ENCODE data around the gene NCKAP1. TPM values are rescaled to one million over a fixed set of nuclear protein-coding genes. Genes with fewer than 3 reads are reported as not detected.

NCKAP1 gene, protein sequence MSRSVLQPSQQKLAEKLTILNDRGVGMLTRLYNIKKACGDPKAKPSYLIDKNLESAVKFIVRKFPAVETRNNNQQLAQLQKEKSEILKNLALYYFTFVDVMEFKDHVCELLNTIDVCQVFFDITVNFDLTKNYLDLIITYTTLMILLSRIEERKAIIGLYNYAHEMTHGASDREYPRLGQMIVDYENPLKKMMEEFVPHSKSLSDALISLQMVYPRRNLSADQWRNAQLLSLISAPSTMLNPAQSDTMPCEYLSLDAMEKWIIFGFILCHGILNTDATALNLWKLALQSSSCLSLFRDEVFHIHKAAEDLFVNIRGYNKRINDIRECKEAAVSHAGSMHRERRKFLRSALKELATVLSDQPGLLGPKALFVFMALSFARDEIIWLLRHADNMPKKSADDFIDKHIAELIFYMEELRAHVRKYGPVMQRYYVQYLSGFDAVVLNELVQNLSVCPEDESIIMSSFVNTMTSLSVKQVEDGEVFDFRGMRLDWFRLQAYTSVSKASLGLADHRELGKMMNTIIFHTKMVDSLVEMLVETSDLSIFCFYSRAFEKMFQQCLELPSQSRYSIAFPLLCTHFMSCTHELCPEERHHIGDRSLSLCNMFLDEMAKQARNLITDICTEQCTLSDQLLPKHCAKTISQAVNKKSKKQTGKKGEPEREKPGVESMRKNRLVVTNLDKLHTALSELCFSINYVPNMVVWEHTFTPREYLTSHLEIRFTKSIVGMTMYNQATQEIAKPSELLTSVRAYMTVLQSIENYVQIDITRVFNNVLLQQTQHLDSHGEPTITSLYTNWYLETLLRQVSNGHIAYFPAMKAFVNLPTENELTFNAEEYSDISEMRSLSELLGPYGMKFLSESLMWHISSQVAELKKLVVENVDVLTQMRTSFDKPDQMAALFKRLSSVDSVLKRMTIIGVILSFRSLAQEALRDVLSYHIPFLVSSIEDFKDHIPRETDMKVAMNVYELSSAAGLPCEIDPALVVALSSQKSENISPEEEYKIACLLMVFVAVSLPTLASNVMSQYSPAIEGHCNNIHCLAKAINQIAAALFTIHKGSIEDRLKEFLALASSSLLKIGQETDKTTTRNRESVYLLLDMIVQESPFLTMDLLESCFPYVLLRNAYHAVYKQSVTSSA
- total RNA-seq (2012; rRNA removed) (160 and 188 TPM in 2 replicates), polyA plus RNA-seq (2012; rRNA removed) (63.5 and 91.1 TPM in 2 replicates), Bru-seq, nascent RNA (percentile 94 among the genes with signal in this experiment), BruChase-seq, experiment 1, labeled RNA remaining after a 6-hour chase (percentile 87 among the genes with signal in this experiment), BruChase-seq, experiment 2, labeled RNA remaining after a 2-hour chase (percentile 91 among the genes with signal in this experiment)
- 14.3 and 16.6 TPM in 2 replicates for polyA plus RNA-seq (2012; cell fraction: cytosol; rRNA removed)
- 5.6 and 63.7 TPM in 2 replicates for polyA plus RNA-seq (2012; cell fraction: nucleus; rRNA removed; ENCODE audit: low replicate concordance)
- long read RNA-seq, full-length matches to known transcripts: 183 of 212 reads
- long read RNA-seq, partial matches to known transcripts: 18 of 212 reads
- long read RNA-seq, other reads (novel, unspliced or antisense): 11 of 212 reads

DNA sequence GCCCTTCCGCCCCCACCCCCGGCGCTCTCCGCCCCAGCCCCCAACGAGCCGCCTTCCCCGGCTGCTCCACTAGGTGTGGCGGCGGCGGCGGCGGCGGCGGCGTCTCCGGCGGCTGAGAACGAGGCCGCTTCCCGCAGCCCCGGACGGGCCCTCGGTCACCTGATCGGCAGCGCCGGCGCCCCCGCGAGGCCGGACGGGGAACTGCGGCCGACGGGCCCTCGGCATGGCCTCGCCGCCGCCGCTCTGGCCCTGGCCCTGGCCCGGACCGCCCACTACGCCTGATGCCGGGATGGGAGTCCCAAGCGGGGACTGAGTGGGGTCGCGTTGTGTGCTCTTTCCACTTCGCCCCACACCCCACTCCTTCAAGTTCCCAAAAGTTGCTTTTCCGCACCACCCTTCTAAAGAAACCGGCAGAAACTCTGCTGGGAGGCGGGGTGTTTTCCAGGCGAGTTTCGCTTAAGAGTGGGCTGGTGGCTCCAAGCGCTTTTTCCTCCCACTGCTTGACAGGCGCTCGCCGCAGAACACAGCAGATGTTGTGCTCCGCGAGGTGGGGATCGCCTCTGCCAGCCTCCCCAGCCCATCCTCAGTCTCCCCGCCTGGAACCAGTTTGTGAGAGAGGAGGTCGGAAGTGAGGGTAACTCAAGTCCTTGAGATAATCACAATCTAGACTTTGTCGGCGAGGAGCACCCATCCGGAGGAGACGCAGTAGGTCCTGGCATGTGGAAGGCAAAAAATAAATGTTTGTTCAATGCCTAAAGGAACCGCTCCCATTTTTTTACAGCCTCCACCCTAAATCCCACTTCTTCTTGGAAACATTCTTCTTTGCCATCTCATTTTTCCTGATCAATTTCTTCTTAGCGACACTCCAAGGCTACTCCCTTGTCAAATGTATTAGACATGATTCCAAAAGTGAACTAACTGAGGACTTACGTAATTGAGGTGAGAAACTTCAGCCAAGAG is at the start of gene NCKAP1:
Gene NCKAP1, minus strand, starts transcription at position 117 of the 960 bp plus-strand sequence. CDS start 358 bp downstream, outside the sequence.
- POLR2A ChIA-PET (ENCODE audit: unreplicated experiment): no interaction called here
- Histone ChIP-seq H3K56ac (ENCODE audit: extremely low read depth, insufficient read depth, low read length) (peak within 1 kb of the TSS; percentile 83), H3K27ac (ENCODE audit: insufficient read depth, low read length) (peak within 1 kb of the TSS; percentile 99), H3K4ac (ENCODE audit: low read depth, low read length) (peak within 1 kb of the TSS; percentile 79), H3K4me3 (ENCODE audit: insufficient read depth, low read depth, low read length) (peak within 1 kb of the TSS; percentile 97), H3K18ac (ENCODE audit: low read depth, low read length) (peak within 1 kb of the TSS; percentile 80), H2AK5ac (ENCODE audit: low read depth, low read length) (peak within 1 kb of the TSS; percentile 69; the same call in 1 of the 2 replicates), H2AFZ (replicated peaks; ENCODE audit: low read length, poor library complexity) (peak within 1 kb of the TSS; percentile 95), H3K23ac (ENCODE audit: low read depth, low read length) (peak within 1 kb of the TSS; percentile 99), H3K9ac (ENCODE audit: low read depth, low read length) (peak within 1 kb of the TSS; percentile 98), H4K8ac (ENCODE audit: low read depth in 2 of 2, low read length in 2 of 2) (peak within 1 kb of the TSS; percentile 63 to 69), H3K9me3 (ENCODE audit: control insufficient read depth, insufficient read depth, low read length) (no peaks in the 10 kb centered on the region), H4K5ac (ENCODE audit: low read depth, low read length) (peak within 1 kb of the TSS; percentile 38; the same call in 1 of the 2 replicates), H3K14ac (replicated peaks; ENCODE audit: low read depth, low read length) (peak within 1 kb of the TSS; percentile 93), H3K27me3 (ENCODE audit: control insufficient read depth, insufficient read depth, low read length) (no peaks in the 10 kb centered on the region), H3K36me3 (ENCODE audit: control insufficient read depth, insufficient read depth, low read length) (no peaks in the 10 kb centered on the region), H2BK5ac (ENCODE audit: low read depth, low read length, poor library complexity, severe bottlenecking) (peak within 1 kb of the TSS; percentile 94), H4K91ac (ENCODE audit: insufficient read depth, low read depth, low read length) (peak within 1 kb of the TSS; percentile 85), H3K79me1 (ENCODE audit: low read depth in 1 of 2, low read length in 2 of 2) (no peaks in the 10 kb centered on the region; a peak in 1 of 4 replicates), H2BK20ac (ENCODE audit: low read depth, low read length) (peak within 1 kb of the TSS; percentile 14; the same call in 1 of the 2 replicates), H3K9me1 (ENCODE audit: insufficient read depth, low read length) (no peaks in the 10 kb centered on the region), H3K4me1 (ENCODE audit: control insufficient read depth, insufficient read depth, low read length) (no peaks in the 10 kb centered on the region), H3K4me2 (ENCODE audit: low read depth, low read length) (peak within 1 kb of the TSS; percentile 96), H2BK15ac (ENCODE audit: low read depth, low read length) (peak within 1 kb of the TSS; percentile 90; the same call in 1 of the 3 replicates), H4K20me1 (ENCODE audit: insufficient read depth, low read length) (peaks cover 26% of the 10 kb centered on the region; the same call in 1 of the 2 replicates), H2AK9ac (replicated peaks; ENCODE audit: low read depth, low read length, poor library complexity) (peak within 1 kb of the TSS; percentile 94), H2BK120ac (ENCODE audit: low read depth, low read length) (peak within 1 kb of the TSS; percentile 91)
- no TSS peak for BruUV-seq (replicated peaks)
- in situ Hi-C loops (cut with MboI; ENCODE audit: low sequenced_read_pairs) (no loop called here), dilution Hi-C loops (cut with HindIII; ENCODE audit: low sequenced_read_pairs, unreplicated experiment) (no loop called here), intact Hi-C loops (cut with micrococcal nuclease) (loop anchor here (2.0 to 10.0 kb wide), 3 partner anchors 40 to 444 kb away; partner anchors contain the start of genes DUSP19 and NUP35)
- CTCF ChIA-PET: no interaction called here
- DNase-seq (peak; percentile 70), ATAC-seq (ENCODE audit: low read depth) (peak; percentile 94)
- 1% methylated on average over 22 of the region's 68 CpGs; no CpG with 5 or more reads in 1 of the 2 experiments for WGBS, 2 experiments (ENCODE audit: extremely low coverage in 2 of 2, insufficient read length in 1 of 2)
- no peak; the same call in 1 of the 2 replicates for TF ChIP-seq MAZ (IDR thresholded peaks at IDR 0.05; ENCODE audit: borderline replicate concordance, low read depth, low read length)
- TF ChIP-seq SMC3 (IDR thresholded peaks at IDR 0.05; ENCODE audit: low read depth, low read length): peak; percentile 24; the same call in 1 of the 2 replicates
- no peak for TF ChIP-seq FOS (IDR thresholded peaks at IDR 0.05; ENCODE audit: low read depth, low read length)
- peak; percentile 11; the same call in 1 of the 2 replicates for TF ChIP-seq MXI1 (IDR thresholded peaks at IDR 0.05; ENCODE audit: borderline replicate concordance, low read depth, low read length)
- TF ChIP-seq RFX5 (IDR thresholded peaks at IDR 0.05; ENCODE audit: low read depth, low read length): no peak
- peak; percentile 74; the same call in 1 of the 2 replicates for TF ChIP-seq BHLHE40 (IDR thresholded peaks at IDR 0.05; ENCODE audit: low read depth, low read length)
- TF ChIP-seq CHD1 (IDR thresholded peaks at IDR 0.05; ENCODE audit: low read depth, low read length): no peak
- no peak for TF ChIP-seq MAFK (IDR thresholded peaks at IDR 0.05; ENCODE audit: low read depth, low read length)
